Activated CD8-positive, alpha-beta memory T cell treated with anti-CD3 and anti-CD28 coated beads, Interleukin-2, amount 50 U/mL, for 24 hours (primary cell): ENCODE data around the gene PSMD1.

Source experiments
- DNase-seq: peaks from one replicate; pipeline ENCODE4 v3.0.0-alpha.2; 2020; ENCODE audit errors: extremely low read depth

PSMD1 gene

GRCh38 chr2:231034291-231034882 is 22.3 kb upstream of the PSMD1 start:
- DNase-seq = no peak

GRCh38 chr2:231036131-231036530 is 20.5 kb upstream of the PSMD1 start:
- no peak for DNase-seq

GRCh38 chr2:231036578-231037106 is 20.0 kb upstream of the PSMD1 start:
- no peak for DNase-seq

- DNase-seq = no peak
Measured at GRCh38 chr2:231037202-231037730, 19.4 kb upstream of the PSMD1 start, which contains the start of gene C2orf72. TSS of gene C2orf72 (plus strand) at chr2:231037523. CDS start at chr2:231037566, 43 bp downstream.

GRCh38 chr2:231037731-231038482 is 18.8 kb upstream of the PSMD1 start:
- DNase-seq = no peak

GRCh38 chr2:231038483-231039293 is 18.0 kb upstream of the PSMD1 start:
- no peak for DNase-seq

GRCh38 chr2:231039294-231039664 is 17.4 kb upstream of the PSMD1 start:
- DNase-seq = no peak

GRCh38 chr2:231039821-231040364 is 16.8 kb upstream of the PSMD1 start:
- DNase-seq = no peak

GRCh38 chr2:231041061-231041689 is 15.5 kb upstream of the PSMD1 start:
- no peak for DNase-seq

- DNase-seq = no peak
Measured at GRCh38 chr2:231043796-231044195, 12.9 kb upstream of the PSMD1 start.

- no peak for DNase-seq
Measured at GRCh38 chr2:231046916-231047273, 9.8 kb upstream of the PSMD1 start.

- DNase-seq = no peak
Measured at GRCh38 chr2:231047274-231047922, 9.3 kb upstream of the PSMD1 start.

GRCh38 chr2:231047923-231048915 is 8.4 kb upstream of the PSMD1 start:
- DNase-seq = no peak

GRCh38 chr2:231049286-231050017 is 7.2 kb upstream of the PSMD1 start:
- DNase-seq = no peak

- DNase-seq = no peak
Measured at GRCh38 chr2:231050018-231050901, 6.4 kb upstream of the PSMD1 start.

GRCh38 chr2:231051116-231051515 is 5.6 kb upstream of the PSMD1 start:
- DNase-seq = no peak

- DNase-seq = peak; percentile 31
Measured at GRCh38 chr2:231052494-231053451, 3.9 kb upstream of the PSMD1 start.
